Thyroid gland (tissue), 4 donors: ENCODE measurements around the gene LHX4.

ENCODE experiments used
- POLR2A ChIP-seq, 2 donors: fragments of 450-650 bp; IDR thresholded peaks; one replicate each; pipeline ENCODE4 v1.6.1; 2017; ENCODE audit warnings: antibody characterized with exemption in 2 of 2, mild to moderate bottlenecking in 2 of 2, moderate library complexity in 1 of 2
- TF ChIP-seq, protein P1 (sequence below), 6 experiments: fragments of 200-600 bp in 3 of 6; fragments of 450-650 bp in 3 of 6; sonication (generic) in 3 of 6; IDR thresholded peaks; one replicate each; pipeline ENCODE4 v1.5.1; 2016 to 2019; ENCODE audit warnings: antibody characterized with exemption in 6 of 6, mild to moderate bottlenecking in 2 of 6, inconsistent platforms in 1 of 6, moderate library complexity in 1 of 6

GRCh38 chr1:180198611-180199010 is 31.5 kb upstream of the LHX4 start:
- TF ChIP-seq POLR2A (IDR thresholded peaks at IDR 0.05): no peak
- TF ChIP-seq, protein P1, sequence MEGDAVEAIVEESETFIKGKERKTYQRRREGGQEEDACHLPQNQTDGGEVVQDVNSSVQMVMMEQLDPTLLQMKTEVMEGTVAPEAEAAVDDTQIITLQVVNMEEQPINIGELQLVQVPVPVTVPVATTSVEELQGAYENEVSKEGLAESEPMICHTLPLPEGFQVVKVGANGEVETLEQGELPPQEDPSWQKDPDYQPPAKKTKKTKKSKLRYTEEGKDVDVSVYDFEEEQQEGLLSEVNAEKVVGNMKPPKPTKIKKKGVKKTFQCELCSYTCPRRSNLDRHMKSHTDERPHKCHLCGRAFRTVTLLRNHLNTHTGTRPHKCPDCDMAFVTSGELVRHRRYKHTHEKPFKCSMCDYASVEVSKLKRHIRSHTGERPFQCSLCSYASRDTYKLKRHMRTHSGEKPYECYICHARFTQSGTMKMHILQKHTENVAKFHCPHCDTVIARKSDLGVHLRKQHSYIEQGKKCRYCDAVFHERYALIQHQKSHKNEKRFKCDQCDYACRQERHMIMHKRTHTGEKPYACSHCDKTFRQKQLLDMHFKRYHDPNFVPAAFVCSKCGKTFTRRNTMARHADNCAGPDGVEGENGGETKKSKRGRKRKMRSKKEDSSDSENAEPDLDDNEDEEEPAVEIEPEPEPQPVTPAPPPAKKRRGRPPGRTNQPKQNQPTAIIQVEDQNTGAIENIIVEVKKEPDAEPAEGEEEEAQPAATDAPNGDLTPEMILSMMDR (IDR thresholded peaks at IDR 0.05): no peak
